ENCODE data around the gene KRTCAP2.

GRCh38 chr1:155128755-155129473, 44.2 kb downstream of the KRTCAP2 start:
- TF ChIP-seq, protein P1, sequence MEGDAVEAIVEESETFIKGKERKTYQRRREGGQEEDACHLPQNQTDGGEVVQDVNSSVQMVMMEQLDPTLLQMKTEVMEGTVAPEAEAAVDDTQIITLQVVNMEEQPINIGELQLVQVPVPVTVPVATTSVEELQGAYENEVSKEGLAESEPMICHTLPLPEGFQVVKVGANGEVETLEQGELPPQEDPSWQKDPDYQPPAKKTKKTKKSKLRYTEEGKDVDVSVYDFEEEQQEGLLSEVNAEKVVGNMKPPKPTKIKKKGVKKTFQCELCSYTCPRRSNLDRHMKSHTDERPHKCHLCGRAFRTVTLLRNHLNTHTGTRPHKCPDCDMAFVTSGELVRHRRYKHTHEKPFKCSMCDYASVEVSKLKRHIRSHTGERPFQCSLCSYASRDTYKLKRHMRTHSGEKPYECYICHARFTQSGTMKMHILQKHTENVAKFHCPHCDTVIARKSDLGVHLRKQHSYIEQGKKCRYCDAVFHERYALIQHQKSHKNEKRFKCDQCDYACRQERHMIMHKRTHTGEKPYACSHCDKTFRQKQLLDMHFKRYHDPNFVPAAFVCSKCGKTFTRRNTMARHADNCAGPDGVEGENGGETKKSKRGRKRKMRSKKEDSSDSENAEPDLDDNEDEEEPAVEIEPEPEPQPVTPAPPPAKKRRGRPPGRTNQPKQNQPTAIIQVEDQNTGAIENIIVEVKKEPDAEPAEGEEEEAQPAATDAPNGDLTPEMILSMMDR (IDR thresholded peaks at IDR 0.05): no peak
- no peak for TF ChIP-seq POLR2A (IDR thresholded peaks at IDR 0.05)

Measured in lower leg skin (tissue), 3 donors.